GM21515 (cell line): ENCODE measurements around the gene GSS.
A peak's percentile ranks its signal among the peaks of the same experiment; 100 is the strongest.

Experiments
- ATAC-seq: cut with Tn5 transposase; IDR thresholded peaks from one replicate; pipeline ENCODE4 v1.9.1; 2021; ENCODE audit not compliant: unreplicated experiment

Gene GSS

GRCh38 chr20:34978092-34978744, 22.6 kb upstream of the GSS start:
- no peak for ATAC-seq

GRCh38 chr20:34977365-34978091, 21.9 kb upstream of the GSS start:
- no peak for ATAC-seq

GRCh38 chr20:34976286-34976685, 20.7 kb upstream of the GSS start:
- ATAC-seq = no peak

GRCh38 chr20:34974246-34974645, 18.6 kb upstream of the GSS start:
- no peak for ATAC-seq

GRCh38 chr20:34971561-34972235, 16.1 kb upstream of the GSS start:
- no peak for ATAC-seq

- no peak for ATAC-seq
These were observed 15.4 kb upstream of the GSS start for GRCh38 chr20:34970846-34971560.

- ATAC-seq = no peak
These were observed 14.7 kb upstream of the GSS start for GRCh38 chr20:34970193-34970840.

GRCh38 chr20:34968042-34968775, 12.6 kb upstream of the GSS start:
- ATAC-seq = no peak

- no peak for ATAC-seq
These were observed 11.8 kb upstream of the GSS start for GRCh38 chr20:34967421-34967820.

GRCh38 chr20:34965051-34965450, 9.4 kb upstream of the GSS start:
- no peak for ATAC-seq

GRCh38 chr20:34964486-34964885, 8.9 kb upstream of the GSS start:
- ATAC-seq = no peak

GRCh38 chr20:34956751-34957472, 1.3 kb upstream of the GSS start:
- no peak for ATAC-seq

GRCh38 chr20:34956041-34956458, 444 bp upstream of the GSS start:
- no peak for ATAC-seq

GRCh38 chr20:34954904-34955230, 739 bp downstream of the GSS start:
- peak; percentile 5 for ATAC-seq

- ATAC-seq = no peak
These were observed 1.6 kb downstream of the GSS start for GRCh38 chr20:34953960-34954359.

- ATAC-seq = no peak
These were observed 2.9 kb downstream of the GSS start for GRCh38 chr20:34952671-34953070.

GRCh38 chr20:34951652-34952051, 4.0 kb downstream of the GSS start:
- ATAC-seq = no peak

GRCh38 chr20:34951252-34951651, 4.4 kb downstream of the GSS start:
- ATAC-seq = no peak

GRCh38 chr20:34949120-34949519, 6.5 kb downstream of the GSS start:
- no peak for ATAC-seq

GRCh38 chr20:34948030-34948429, 7.6 kb downstream of the GSS start:
- no peak for ATAC-seq
